Adrenal gland (tissue), 5 donors: ENCODE results near the gene CAND2.

ENCODE experiments used
- CTCF ChIP-seq, 6 experiments: fragments of 450-650 bp in 4 of 6; fragments of 200-600 bp in 2 of 6; sonication (generic) in 1 of 6; IDR thresholded peaks; 1 replicate in 5 of 6; 2 replicates in 1 of 6; pipeline versions ENCODE4 v1.5.1 to v1.8.0; 2016 to 2021; ENCODE audit warnings: antibody characterized with exemption in 6 of 6, mild to moderate bottlenecking in 2 of 6, moderate library complexity in 1 of 6
- POLR2A ChIP-seq, 2 donors: fragments of 450-650 bp; IDR thresholded peaks; one replicate each; pipeline ENCODE4 v1.6.1; 2017; ENCODE audit warnings: antibody characterized with exemption in 2 of 2, mild to moderate bottlenecking in 2 of 2, moderate library complexity in 1 of 2
- donor health status: DM: no; HTN: no; CAD: no.

- TF ChIP-seq CTCF (IDR thresholded peaks at IDR 0.05) (no peak), POLR2A (IDR thresholded peaks at IDR 0.05) (no peak)
These were observed 21.8 kb downstream of the CAND2 start for GRCh38 chr3:12818273-12818672.
